GM21390 (cell line): Measurements from ENCODE around the gene DIAPH1.
A peak's percentile ranks its signal among the peaks of the same experiment; 100 is the strongest.
"Not testable (repeated sequence)": the region's sequence is repeated elsewhere in the genome, so short reads cannot be mapped to it uniquely, and the experiment has no call there.

Experiments
- ATAC-seq: cut with Tn5 transposase; IDR thresholded peaks from one replicate; pipeline ENCODE4 v1.9.1; 2021; ENCODE audit not compliant: unreplicated experiment

Gene DIAPH1

GRCh38 chr5:141613344-141613743, 5.5 kb downstream of the DIAPH1 start:
- ATAC-seq = no peak

GRCh38 chr5:141611289-141611688, 7.5 kb downstream of the DIAPH1 start:
- no peak for ATAC-seq

GRCh38 chr5:141609921-141610320, 8.9 kb downstream of the DIAPH1 start:
- not testable (repeated sequence) for ATAC-seq

GRCh38 chr5:141609044-141609443, 9.8 kb downstream of the DIAPH1 start:
- no peak for ATAC-seq

GRCh38 chr5:141608557-141608956, 10.2 kb downstream of the DIAPH1 start:
- ATAC-seq = no peak

GRCh38 chr5:141608046-141608445, 10.8 kb downstream of the DIAPH1 start:
- ATAC-seq = no peak

- peak; percentile 98 for ATAC-seq
Measured at GRCh38 chr5:141605523-141606277, 13.1 kb downstream of the DIAPH1 start.

GRCh38 chr5:141603923-141604717, 14.7 kb downstream of the DIAPH1 start:
- no peak for ATAC-seq

GRCh38 chr5:141602606-141603005, 16.2 kb downstream of the DIAPH1 start:
- no peak for ATAC-seq

GRCh38 chr5:141598391-141599345, 20.1 kb downstream of the DIAPH1 start:
- ATAC-seq = no peak

GRCh38 chr5:141597814-141598213, 21.0 kb downstream of the DIAPH1 start:
- no peak for ATAC-seq

- ATAC-seq = no peak
Measured at GRCh38 chr5:141597394-141597793, 21.4 kb downstream of the DIAPH1 start.

- ATAC-seq = no peak
Measured at GRCh38 chr5:141596867-141597266, 21.9 kb downstream of the DIAPH1 start.

- ATAC-seq = no peak
Measured at GRCh38 chr5:141590127-141590526, 28.7 kb downstream of the DIAPH1 start.

GRCh38 chr5:141586246-141586645, 32.6 kb downstream of the DIAPH1 start:
- no peak for ATAC-seq

- ATAC-seq = no peak
Measured at GRCh38 chr5:141585594-141585993, 33.2 kb downstream of the DIAPH1 start.

GRCh38 chr5:141574122-141574510, 44.7 kb downstream of the DIAPH1 start:
- ATAC-seq = no peak

GRCh38 chr5:141573489-141574121, 45.2 kb downstream of the DIAPH1 start:
- no peak for ATAC-seq

- ATAC-seq = no peak
Measured at GRCh38 chr5:141570655-141571054, 48.1 kb downstream of the DIAPH1 start.

- no peak for ATAC-seq
Measured at GRCh38 chr5:141567513-141568117, 51.2 kb downstream of the DIAPH1 start.
